Esophagus squamous epithelium (tissue), 5 donors: ENCODE data around the gene DUSP12. TPM values are rescaled to one million over a fixed set of nuclear protein-coding genes. Genes with fewer than 3 reads are reported as not detected.
A peak's percentile ranks its signal among the peaks of the same experiment; 100 is the strongest.

Source experiments
- DNase-seq: peaks from one replicate; lab custom pipeline; 2025; lab: John Stamatoyannopoulos, UW
- H3K27ac ChIP-seq, 4 donors: fragments of 200-600 bp; sonication (generic); one replicate each; pipeline ENCODE4 v1.5.1; 2016 to 2019; ENCODE audit warnings: mild to moderate bottlenecking in 1 of 4
- H3K27me3 ChIP-seq, 4 donors: fragments of 200-600 bp; sonication (generic); 1 replicate in 3 of 4; 2 replicates in 1 of 4; pipeline versions ENCODE4 v1.5.1 to v1.6.0; 2017 to 2021; ENCODE audit warnings: antibody characterized with exemption in 1 of 4
- H3K36me3 ChIP-seq, 3 donors: fragments of 200-600 bp; sonication (generic); one replicate each; pipeline ENCODE4 v1.5.1; 2016 to 2019
- H3K4me1 ChIP-seq, 3 donors: fragments of 200-600 bp; sonication (generic); one replicate each; pipeline ENCODE4 v1.5.1; 2017 to 2019
- H3K4me3 ChIP-seq, 4 donors: fragments of 200-600 bp; sonication (generic); 1 replicate in 3 of 4; 2 replicates in 1 of 4; pipeline ENCODE4 v1.5.1; 2016 to 2019; ENCODE audit warnings: mild to moderate bottlenecking in 2 of 4, moderate library complexity in 1 of 4
- H3K9me3 ChIP-seq, 3 donors: fragments of 200-600 bp; sonication (generic); one replicate each; pipeline ENCODE4 v1.5.1; 2016 to 2019
- POLR2A ChIP-seq, 4 donors: fragments of 450-650 bp; IDR thresholded peaks; one replicate each; pipeline ENCODE4 v1.6.1; 2017; ENCODE audit warnings: antibody characterized with exemption in 4 of 4, mild to moderate bottlenecking in 4 of 4, moderate library complexity in 3 of 4
- WGBS, 2 donors: methylation state at CpG; one replicate each; pipeline ENCODE4 v1.1.5; 2018; 5-methylcytosine and 5-hydroxymethylcytosine counted together
- intact Hi-C: fragments of 100-400 bp; cut with DNase I; formaldehyde crosslinking; loops from one replicate; pipeline ENCODE4 v1.15.0; 2022
- total RNA-seq, 4 donors: library from RNA; depleted of rRNA; stranded (reverse); fragments of >200 nt; gene quantifications; one replicate each; pipeline ENCODE4 v1.1.0, GENCODE V29; 2016
- TF ChIP-seq, protein P1 (sequence below), 6 experiments: fragments of 450-650 bp in 4 of 6; fragments of 200-600 bp in 2 of 6; sonication (generic) in 2 of 6; IDR thresholded peaks; one replicate each; pipeline ENCODE4 v1.5.1; 2016 to 2019; ENCODE audit warnings: antibody characterized with exemption in 6 of 6, mild to moderate bottlenecking in 4 of 6, moderate library complexity in 4 of 6
- donor health status: DM: yes; HTN: yes; CAD: no.

Gene DUSP12
- total RNA-seq, 4 donors from 2014 or later, result 6.0 to 24.0 (median 15.1) TPM

DNA sequence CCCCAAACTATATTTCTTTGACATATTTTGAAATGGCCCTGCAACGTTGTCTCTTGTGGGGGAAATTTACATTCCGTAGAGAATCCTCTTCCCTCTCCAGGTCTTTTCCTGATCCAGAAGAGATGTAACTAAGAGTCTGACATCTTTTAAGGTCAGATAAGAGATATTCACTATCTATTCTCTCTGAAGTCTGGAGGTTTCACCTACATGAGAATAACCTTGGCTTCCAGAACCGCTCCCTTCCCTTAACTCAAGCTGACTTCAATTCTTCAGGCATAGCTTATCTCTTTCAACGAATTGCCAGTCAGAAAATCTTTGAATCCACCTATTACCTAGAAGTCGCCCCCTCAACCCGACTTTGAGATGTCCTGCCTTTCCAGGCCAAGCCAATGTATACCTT, 18.3 kb upstream of the DUSP12 start:
- intact Hi-C loops, result no loop called here
- Histone ChIP-seq H3K36me3 (no peaks in the 10 kb centered on the region), H3K9me3 (no peaks in the 10 kb centered on the region), H3K27ac (no peak overlapping the region), H3K27me3 (no peaks in the 10 kb centered on the region), H3K4me3 (no peak overlapping the region), H3K4me1 (peaks cover 0 to 40% (median 5%) of the 10 kb centered on the region in 3 donors)
- DNase-seq, result no peak
- TF ChIP-seq, protein P1, sequence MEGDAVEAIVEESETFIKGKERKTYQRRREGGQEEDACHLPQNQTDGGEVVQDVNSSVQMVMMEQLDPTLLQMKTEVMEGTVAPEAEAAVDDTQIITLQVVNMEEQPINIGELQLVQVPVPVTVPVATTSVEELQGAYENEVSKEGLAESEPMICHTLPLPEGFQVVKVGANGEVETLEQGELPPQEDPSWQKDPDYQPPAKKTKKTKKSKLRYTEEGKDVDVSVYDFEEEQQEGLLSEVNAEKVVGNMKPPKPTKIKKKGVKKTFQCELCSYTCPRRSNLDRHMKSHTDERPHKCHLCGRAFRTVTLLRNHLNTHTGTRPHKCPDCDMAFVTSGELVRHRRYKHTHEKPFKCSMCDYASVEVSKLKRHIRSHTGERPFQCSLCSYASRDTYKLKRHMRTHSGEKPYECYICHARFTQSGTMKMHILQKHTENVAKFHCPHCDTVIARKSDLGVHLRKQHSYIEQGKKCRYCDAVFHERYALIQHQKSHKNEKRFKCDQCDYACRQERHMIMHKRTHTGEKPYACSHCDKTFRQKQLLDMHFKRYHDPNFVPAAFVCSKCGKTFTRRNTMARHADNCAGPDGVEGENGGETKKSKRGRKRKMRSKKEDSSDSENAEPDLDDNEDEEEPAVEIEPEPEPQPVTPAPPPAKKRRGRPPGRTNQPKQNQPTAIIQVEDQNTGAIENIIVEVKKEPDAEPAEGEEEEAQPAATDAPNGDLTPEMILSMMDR (IDR thresholded peaks at IDR 0.05), result no peak
- no peak for TF ChIP-seq POLR2A (IDR thresholded peaks at IDR 0.05)
- 77 to 85% methylated on average over 6 of the region's 6 CpGs for WGBS, 2 donors

DNA sequence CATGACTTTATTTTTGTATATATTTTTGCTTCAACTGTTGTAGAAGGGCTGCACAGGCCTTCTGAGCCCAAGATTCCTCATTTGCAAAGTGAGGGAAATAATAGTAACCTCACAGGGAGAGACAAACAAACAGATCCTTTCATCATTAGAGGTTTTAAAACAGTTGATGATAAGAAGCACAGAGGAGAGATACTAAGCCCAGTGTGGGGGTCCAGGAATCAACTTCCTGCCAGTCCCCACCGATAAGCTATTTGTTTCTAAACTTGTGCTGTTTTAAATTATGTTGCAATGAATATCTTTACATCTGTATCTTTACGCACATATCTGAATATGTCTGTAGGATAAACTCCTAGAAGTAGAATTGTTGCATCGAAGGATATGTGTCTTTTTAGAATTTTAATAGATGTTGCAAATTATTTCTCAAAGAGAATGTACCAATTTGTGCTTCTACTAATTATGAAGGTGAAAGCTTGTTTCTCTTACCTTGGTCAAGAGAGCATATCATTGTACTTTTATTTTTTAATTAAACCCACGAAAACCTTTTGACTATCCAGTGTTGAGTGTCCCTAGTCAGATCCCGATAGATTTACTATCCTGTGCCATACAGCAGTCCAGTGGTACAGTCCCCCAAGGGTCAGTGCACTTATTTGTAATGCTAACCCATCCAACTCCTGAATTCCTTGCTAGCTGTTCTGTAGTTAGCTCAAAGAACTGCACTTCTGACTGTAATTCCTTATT, 17.4 kb upstream of the DUSP12 start:
- TF ChIP-seq, protein P1 (IDR thresholded peaks at IDR 0.05), result no peak
- TF ChIP-seq POLR2A (IDR thresholded peaks at IDR 0.05), result no peak
- Histone ChIP-seq H3K27me3 (no peaks in the 10 kb centered on the region), H3K4me1 (peaks cover 0 to 44% (median 4%) of the 10 kb centered on the region in 3 donors), H3K9me3 (no peaks in the 10 kb centered on the region), H3K4me3 (no peak overlapping the region), H3K36me3 (no peaks in the 10 kb centered on the region), H3K27ac (no peak overlapping the region)
- no peak for DNase-seq
- WGBS, 2 donors, result 73 to 86% methylated on average over 5 of the region's 5 CpGs
- intact Hi-C loops, result no loop called here

DNA sequence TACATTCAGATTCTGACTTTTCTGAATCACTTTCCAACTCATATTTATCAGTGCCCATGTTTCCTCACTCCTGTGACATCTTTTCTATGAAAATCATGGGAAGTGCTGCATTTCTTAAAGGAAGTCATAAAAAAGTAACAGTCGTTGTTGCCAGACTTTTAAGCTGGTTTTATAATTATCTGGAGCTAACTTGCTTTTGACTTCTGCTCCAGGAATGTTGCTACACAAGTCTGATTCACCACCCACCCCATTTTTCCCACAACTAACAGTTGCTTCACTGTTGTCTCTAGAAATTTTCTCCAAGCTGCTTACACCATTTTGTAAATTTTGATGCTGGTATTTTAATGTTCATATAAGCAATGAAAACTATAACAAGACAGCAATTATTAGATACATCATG, 16.1 kb upstream of the DUSP12 start:
- Histone ChIP-seq H3K9me3 (no peaks in the 10 kb centered on the region), H3K36me3 (no peaks in the 10 kb centered on the region), H3K4me3 (no peak overlapping the region), H3K4me1 (peaks cover 0 to 36% (median 4%) of the 10 kb centered on the region in 3 donors), H3K27ac (no peak overlapping the region), H3K27me3 (no peaks in the 10 kb centered on the region)
- 4 to 8% methylated on average over 1 of the region's 1 CpG for WGBS, 2 donors
- TF ChIP-seq, protein P1 (IDR thresholded peaks at IDR 0.05), result no peak
- TF ChIP-seq POLR2A (IDR thresholded peaks at IDR 0.05), result no peak
- intact Hi-C loops, result no loop called here
- no peak for DNase-seq

DNA sequence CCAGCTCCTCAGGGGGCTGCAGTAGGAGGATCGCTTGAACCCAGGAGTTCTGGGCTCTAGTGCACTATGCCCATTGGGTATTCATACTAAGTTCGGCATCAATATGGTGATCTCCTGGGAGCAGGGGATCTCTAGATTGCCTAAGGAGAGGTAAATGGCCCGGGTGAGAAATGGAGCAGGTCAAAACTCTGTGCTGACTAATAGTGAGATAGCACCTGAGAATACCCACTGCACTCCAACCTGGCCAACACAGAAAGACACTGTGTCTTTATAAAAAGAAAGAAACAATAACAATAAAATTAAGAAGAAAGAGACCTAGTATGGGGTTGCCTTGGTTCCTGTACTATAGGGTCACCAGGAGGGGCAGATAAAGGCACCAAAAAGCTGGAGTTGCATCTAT, 13.7 kb upstream of the DUSP12 start:
- Histone ChIP-seq H3K4me3 (no peak overlapping the region), H3K36me3 (no peaks in the 10 kb centered on the region), H3K27me3 (peaks cover 0 to 4% (median 0%) of the 10 kb centered on the region in 4 donors), H3K4me1 (peaks cover 0 to 29% (median 4%) of the 10 kb centered on the region in 3 donors), H3K27ac (peak overlapping the region in 1 of 4 donors; percentile 65), H3K9me3 (no peaks in the 10 kb centered on the region)
- DNase-seq, result no peak
- intact Hi-C loops, result no loop called here
- TF ChIP-seq, protein P1 (IDR thresholded peaks at IDR 0.05), result no peak
- TF ChIP-seq POLR2A (IDR thresholded peaks at IDR 0.05), result no peak
- WGBS, 2 donors, result 77 to 93% methylated on average over 3 of the region's 3 CpGs

DNA sequence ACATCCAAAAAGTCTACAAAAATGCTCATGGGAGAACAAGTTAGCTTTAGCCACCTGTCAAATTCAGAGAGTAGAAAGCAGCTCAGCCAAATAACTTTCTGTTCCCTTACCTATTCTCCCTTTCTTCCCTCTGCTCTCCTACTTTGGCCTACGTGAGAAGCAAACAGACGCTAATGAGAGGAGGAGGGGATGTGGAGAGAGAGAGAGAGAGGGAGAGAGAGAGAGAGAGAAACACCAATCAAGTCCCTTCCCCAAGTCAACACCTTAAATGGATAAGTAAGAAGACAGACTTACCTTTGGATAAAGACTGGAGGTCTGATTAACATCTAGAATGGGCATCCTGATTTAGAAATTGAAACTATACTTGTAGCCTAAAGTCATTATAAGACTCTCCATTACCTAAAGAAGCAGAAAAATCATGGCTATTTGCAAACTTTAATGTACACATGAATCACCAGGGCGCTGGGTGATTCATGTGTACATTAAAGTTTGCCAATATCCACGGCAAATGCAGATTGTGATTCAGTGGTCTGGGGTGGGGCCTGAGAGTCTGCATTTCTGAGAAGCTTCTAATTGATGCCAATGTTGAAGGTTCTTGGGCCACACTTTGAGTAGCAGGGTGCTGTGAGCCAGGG, 13.1 kb upstream of the DUSP12 start:
- no peak for DNase-seq
- TF ChIP-seq POLR2A (IDR thresholded peaks at IDR 0.05), result no peak
- TF ChIP-seq, protein P1 (IDR thresholded peaks at IDR 0.05), result no peak
- no peaks in the 10 kb centered on the region for H3K9me3 ChIP-seq
- no peaks in the 10 kb centered on the region for H3K36me3 ChIP-seq
- no peak overlapping the region for H3K4me3 ChIP-seq
- 39 to 43% methylated on average over 4 of the region's 4 CpGs for WGBS, 2 donors
- peaks cover 0 to 4% (median 0%) of the 10 kb centered on the region in 4 donors for H3K27me3 ChIP-seq
- intact Hi-C loops, result no loop called here
- H3K4me1 ChIP-seq, result peaks cover 0 to 35% (median 4%) of the 10 kb centered on the region in 3 donors
- H3K27ac ChIP-seq, result peak overlapping the region in 3 of 4 donors; percentile 43 to 65 (median 49)
